OCI-LY1 (cell line): ENCODE measurements around the gene ACKR3.

ENCODE experiments used
- EZH2 ChIP-seq: fragments of 200-600 bp; sonication (generic), shearing (Covaris generic); IDR thresholded peaks from 2 replicates; pipeline ENCODE4 v1.8.0; 2017; ENCODE audit warnings: borderline replicate concordance, mixed run types, mild to moderate bottlenecking, antibody characterized with exemption, low read length, moderate library complexity, mixed read lengths
- TF ChIP-seq, protein P1 (sequence below): fragments of 200-600 bp; sonication (generic), shearing (Covaris generic); IDR thresholded peaks from 2 replicates; pipeline ENCODE4 v1.5.1; 2017; ENCODE audit warnings: mild to moderate bottlenecking, antibody characterized with exemption, low read length, moderate library complexity, mixed read lengths

DNA sequence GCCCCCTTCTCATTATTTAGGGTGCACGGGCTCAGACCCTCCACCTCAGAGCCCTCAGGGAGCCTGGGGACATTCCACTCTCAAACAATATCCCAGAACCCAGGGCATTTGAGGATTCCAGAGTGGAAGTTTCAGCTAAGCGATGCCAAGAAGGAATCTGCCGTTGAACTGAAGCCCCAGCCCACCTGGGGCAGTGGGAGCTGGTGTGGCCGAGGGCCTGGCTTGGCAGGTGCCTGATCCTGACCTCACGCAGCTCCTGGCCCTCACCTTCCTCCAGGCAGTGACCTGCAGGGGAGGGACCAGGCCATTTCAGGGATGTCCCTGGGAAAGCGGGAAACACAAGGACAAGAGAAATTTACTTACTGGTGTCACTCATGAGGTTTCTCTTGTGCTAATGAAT is 58.2 kb downstream of the ACKR3 start:
- TF ChIP-seq, protein P1, sequence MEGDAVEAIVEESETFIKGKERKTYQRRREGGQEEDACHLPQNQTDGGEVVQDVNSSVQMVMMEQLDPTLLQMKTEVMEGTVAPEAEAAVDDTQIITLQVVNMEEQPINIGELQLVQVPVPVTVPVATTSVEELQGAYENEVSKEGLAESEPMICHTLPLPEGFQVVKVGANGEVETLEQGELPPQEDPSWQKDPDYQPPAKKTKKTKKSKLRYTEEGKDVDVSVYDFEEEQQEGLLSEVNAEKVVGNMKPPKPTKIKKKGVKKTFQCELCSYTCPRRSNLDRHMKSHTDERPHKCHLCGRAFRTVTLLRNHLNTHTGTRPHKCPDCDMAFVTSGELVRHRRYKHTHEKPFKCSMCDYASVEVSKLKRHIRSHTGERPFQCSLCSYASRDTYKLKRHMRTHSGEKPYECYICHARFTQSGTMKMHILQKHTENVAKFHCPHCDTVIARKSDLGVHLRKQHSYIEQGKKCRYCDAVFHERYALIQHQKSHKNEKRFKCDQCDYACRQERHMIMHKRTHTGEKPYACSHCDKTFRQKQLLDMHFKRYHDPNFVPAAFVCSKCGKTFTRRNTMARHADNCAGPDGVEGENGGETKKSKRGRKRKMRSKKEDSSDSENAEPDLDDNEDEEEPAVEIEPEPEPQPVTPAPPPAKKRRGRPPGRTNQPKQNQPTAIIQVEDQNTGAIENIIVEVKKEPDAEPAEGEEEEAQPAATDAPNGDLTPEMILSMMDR = no peak
- no peak for TF ChIP-seq EZH2
